HepG2 (cell line): ENCODE data around the gene SC5D.

Experiments
- CTCF ChIP-seq: sonication (generic); formaldehyde crosslinking; IDR thresholded peaks from 2 replicates; pipeline ENCODE4 v1.5.0; 2020; ENCODE audit warnings: mild to moderate bottlenecking, missing genetic modification reagents, moderate library complexity
- DNMT1 ChIP-seq: sonication (generic); formaldehyde crosslinking; IDR thresholded peaks from 2 replicates; pipeline ENCODE4 v1.5.1; 2020; ENCODE audit warnings: mild to moderate bottlenecking, missing genetic modification reagents
- ELK4 ChIP-seq: sonication (generic); formaldehyde crosslinking; IDR thresholded peaks from 2 replicates; pipeline ENCODE4 v1.9.0; 2021; ENCODE audit warnings: missing genetic modification reagents, borderline replicate concordance
- FOXA1 ChIP-seq, 2 experiments: fragments of 450-650 bp in 1 of 2; sonication (generic) in 1 of 2; formaldehyde crosslinking in 1 of 2; IDR thresholded peaks; 2 replicates each; pipeline versions ENCODE4 v1.4.0 to v1.6.1; 2016 to 2020; ENCODE audit warnings: missing genetic modification reagents in 1 of 2
- HINFP ChIP-seq: sonication (generic); formaldehyde crosslinking; IDR thresholded peaks from 2 replicates; pipeline ENCODE4 v1.4.0; 2020; ENCODE audit warnings: low read depth, mild to moderate bottlenecking, missing genetic modification reagents
- POLR2A ChIP-seq, 2 experiments: IDR thresholded peaks; 2 replicates each; pipeline ENCODE4 v1.6.1; 2011; ENCODE audit warnings: low read depth in 2 of 2, low read length in 2 of 2, mild to moderate bottlenecking in 1 of 2, moderate library complexity in 1 of 2; ENCODE audit not compliant: insufficient read depth in 1 of 2
- POLR2AphosphoS5 ChIP-seq: IDR thresholded peaks from 2 replicates; pipeline ENCODE4 v1.6.1; 2012; ENCODE audit warnings: low read depth, low read length
- RFX5 ChIP-seq: IDR thresholded peaks from 2 replicates; pipeline ENCODE4 v1.6.1; 2011; ENCODE audit warnings: low read depth, low read length, improper control_type of control experiment
- SMC3 ChIP-seq: IDR thresholded peaks from 2 replicates; pipeline ENCODE4 v1.6.1; 2011; ENCODE audit warnings: low read length, improper control_type of control experiment
- ZBTB33 ChIP-seq: sonication (generic); formaldehyde crosslinking; IDR thresholded peaks from 2 replicates; pipeline ENCODE4 v1.4.0; 2020; ENCODE audit warnings: missing genetic modification reagents
- ZNF260 ChIP-seq: sonication (generic); formaldehyde crosslinking; IDR thresholded peaks from 2 replicates; pipeline ENCODE4 v1.4.0; 2020; ENCODE audit warnings: missing genetic modification reagents, low read depth, mild to moderate bottlenecking, borderline replicate concordance
- ZNF510 ChIP-seq: sonication (generic); formaldehyde crosslinking; IDR thresholded peaks from 2 replicates; pipeline ENCODE4 v1.4.0; 2020; ENCODE audit warnings: low read depth, mild to moderate bottlenecking, missing genetic modification reagents
- ZNF558 ChIP-seq: sonication (generic); formaldehyde crosslinking; IDR thresholded peaks from 2 replicates; pipeline ENCODE4 v1.9.0; 2022; ENCODE audit warnings: mild to moderate bottlenecking, missing genetic modification reagents, borderline replicate concordance
- ZNF792 ChIP-seq: IDR thresholded peaks from 2 replicates; pipeline ENCODE4 v1.6.1; 2016

GRCh38 chr11:121300313-121300971 is 7.9 kb downstream of the SC5D start:
- TF ChIP-seq ELK4 (CRISPR knock-in tag) (no peak), ZBTB33 (no peak), CTCF (CRISPR knock-in tag) (no peak), POLR2A (IDR thresholded peaks at IDR 0.05; ENCODE audit: insufficient read depth in 1 of 2, low read depth in 2 of 2, low read length in 2 of 2) (no peak), RFX5 (no peak), ZNF260 (CRISPR knock-in tag) (no peak), HINFP (no peak), SMC3 (no peak), DNMT1 (no peak), ZNF558 (CRISPR knock-in tag) (no peak), ZNF792 (CRISPR knock-in tag) (no peak), POLR2AphosphoS5 (no peak), ZNF510 (CRISPR knock-in tag) (no peak), FOXA1 (IDR thresholded peaks at IDR 0.05) (no peak), FOXA1 (CRISPR knock-in tag; IDR thresholded peaks at IDR 0.05) (no peak)
